ENCODE results near the gene PTPRG. TPM values are rescaled to one million over a fixed set of nuclear protein-coding genes. Genes with fewer than 3 reads are reported as not detected.

PTPRG gene
- total and polyA plus RNA-seq, 2 of the 13 experiments (the other 11 are each of a cell fraction or from before 2014, with no cell fraction given) = 8.0 to 25.3 TPM

DNA sequence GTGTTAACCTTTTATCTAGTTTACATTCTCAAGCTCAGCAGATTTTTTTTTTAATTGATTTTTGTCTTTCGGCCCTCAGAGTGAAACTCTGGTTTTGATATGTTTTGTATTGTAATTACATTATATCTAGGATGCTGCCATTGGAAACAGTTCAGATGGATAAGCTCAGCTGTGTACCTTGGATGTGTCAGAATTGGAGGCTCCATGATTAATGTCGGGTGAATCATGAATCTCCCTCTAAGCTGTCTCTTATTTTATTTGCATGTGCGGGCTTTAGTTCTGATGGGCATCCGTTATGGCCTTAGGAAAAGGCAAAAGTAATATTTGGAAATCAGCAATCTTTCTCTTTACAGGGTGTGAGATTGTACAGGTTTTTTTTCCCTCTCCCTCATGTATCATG is 4.2 kb downstream of the PTPRG start (continued):
- TF ChIP-seq, protein P1, sequence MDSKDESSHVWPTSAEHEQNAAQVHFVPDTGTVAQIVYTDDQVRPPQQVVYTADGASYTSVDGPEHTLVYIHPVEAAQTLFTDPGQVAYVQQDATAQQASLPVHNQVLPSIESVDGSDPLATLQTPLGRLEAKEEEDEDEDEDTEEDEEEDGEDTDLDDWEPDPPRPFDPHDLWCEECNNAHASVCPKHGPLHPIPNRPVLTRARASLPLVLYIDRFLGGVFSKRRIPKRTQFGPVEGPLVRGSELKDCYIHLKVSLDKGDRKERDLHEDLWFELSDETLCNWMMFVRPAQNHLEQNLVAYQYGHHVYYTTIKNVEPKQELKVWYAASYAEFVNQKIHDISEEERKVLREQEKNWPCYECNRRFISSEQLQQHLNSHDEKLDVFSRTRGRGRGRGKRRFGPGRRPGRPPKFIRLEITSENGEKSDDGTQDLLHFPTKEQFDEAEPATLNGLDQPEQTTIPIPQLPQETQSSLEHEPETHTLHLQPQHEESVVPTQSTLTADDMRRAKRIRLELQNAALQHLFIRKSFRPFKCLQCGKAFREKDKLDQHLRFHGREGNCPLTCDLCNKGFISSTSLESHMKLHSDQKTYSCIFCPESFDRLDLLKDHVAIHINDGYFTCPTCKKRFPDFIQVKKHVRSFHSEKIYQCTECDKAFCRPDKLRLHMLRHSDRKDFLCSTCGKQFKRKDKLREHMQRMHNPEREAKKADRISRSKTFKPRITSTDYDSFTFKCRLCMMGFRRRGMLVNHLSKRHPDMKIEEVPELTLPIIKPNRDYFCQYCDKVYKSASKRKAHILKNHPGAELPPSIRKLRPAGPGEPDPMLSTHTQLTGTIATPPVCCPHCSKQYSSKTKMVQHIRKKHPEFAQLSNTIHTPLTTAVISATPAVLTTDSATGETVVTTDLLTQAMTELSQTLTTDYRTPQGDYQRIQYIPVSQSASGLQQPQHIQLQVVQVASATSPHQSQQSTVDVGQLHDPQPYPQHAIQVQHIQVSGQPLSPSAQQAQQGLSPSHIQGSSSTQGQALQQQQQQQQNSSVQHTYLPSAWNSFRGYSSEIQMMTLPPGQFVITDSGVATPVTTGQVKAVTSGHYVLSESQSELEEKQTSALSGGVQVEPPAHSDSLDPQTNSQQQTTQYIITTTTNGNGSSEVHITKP (CRISPR knock-in tag; IDR thresholded peaks at IDR 0.05; ENCODE audit: low read depth) = no peak
- TF ChIP-seq ZNF841 (CRISPR knock-in tag; IDR thresholded peaks at IDR 0.05; ENCODE audit: borderline replicate concordance) = no peak
- no peak for TF ChIP-seq ZNF138 (CRISPR knock-in tag; IDR thresholded peaks at IDR 0.05; ENCODE audit: low read depth)
- TF ChIP-seq POLR2G (IDR thresholded peaks at IDR 0.05; ENCODE audit: low read depth, low read length) = no peak
- TF ChIP-seq, protein P2, sequence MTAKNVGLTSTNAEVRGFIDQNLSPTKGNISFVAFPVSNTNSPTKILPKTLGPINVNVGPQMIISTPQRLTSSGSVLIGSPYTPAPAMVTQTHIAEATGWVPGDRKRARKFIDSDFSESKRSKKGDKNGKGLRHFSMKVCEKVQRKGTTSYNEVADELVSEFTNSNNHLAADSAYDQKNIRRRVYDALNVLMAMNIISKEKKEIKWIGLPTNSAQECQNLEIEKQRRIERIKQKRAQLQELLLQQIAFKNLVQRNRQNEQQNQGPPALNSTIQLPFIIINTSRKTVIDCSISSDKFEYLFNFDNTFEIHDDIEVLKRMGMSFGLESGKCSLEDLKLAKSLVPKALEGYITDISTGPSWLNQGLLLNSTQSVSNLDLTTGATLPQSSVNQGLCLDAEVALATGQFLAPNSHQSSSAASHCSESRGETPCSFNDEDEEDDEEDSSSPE (CRISPR knock-in tag; IDR thresholded peaks at IDR 0.05) = no peak
- TF ChIP-seq, protein P3, sequence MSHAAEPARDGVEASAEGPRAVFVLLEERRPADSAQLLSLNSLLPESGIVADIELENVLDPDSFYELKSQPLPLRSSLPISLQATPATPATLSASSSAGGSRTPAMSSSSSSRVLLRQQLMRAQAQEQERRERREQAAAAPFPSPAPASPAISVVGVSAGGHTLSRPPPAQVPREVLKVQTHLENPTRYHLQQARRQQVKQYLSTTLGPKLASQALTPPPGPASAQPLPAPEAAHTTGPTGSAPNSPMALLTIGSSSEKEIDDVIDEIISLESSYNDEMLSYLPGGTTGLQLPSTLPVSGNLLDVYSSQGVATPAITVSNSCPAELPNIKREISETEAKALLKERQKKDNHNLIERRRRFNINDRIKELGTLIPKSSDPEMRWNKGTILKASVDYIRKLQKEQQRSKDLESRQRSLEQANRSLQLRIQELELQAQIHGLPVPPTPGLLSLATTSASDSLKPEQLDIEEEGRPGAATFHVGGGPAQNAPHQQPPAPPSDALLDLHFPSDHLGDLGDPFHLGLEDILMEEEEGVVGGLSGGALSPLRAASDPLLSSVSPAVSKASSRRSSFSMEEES (CRISPR knock-in tag; IDR thresholded peaks at IDR 0.05) = no peak

DNA sequence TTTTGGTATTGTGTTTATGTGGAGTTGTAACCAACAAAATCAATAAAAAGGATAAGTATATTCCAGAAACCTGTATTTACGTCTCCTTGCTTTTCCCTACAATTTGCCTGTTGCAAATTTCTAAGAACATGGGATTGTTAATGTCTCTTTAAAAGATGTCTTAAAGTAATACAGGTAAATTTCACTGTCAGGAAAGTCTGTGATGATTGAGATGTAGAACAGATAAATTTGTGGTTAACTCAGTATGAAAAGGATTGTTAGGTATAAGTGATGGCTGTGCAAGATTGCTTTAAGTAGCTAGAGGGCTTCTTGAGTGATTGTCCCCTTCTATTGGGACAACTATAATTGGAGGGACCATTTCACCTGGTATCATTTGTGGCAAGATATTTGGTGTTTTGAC is 6.8 kb downstream of the PTPRG start:
- H3K27me3 ChIP-seq (ENCODE audit: control insufficient read depth in 1 of 2, insufficient read depth in 2 of 2, low read length in 2 of 2) = no peaks in the 10 kb centered on the region
- ATAC-seq (no peak), FAIRE-seq (no peak), DNase-seq (ENCODE audit: low spot score) (no peak)
- H3K4me1 ChIP-seq (ENCODE audit: insufficient read depth, low read length) = peaks cover 54% of the 10 kb centered on the region
- in situ Hi-C loops (cut with HindIII; ENCODE audit: extremely low pct_ligation_motif_present, low pct_unique_long_range_greater_than_20kb) = loop anchor here (25.0 kb wide), 1 partner anchor 619 kb away; no protein-coding TSS in a partner anchor
- H2AFZ ChIP-seq (ENCODE audit: low read length) = no peak overlapping the region
- ChIA-PET POLR2A (no interaction called here), CTCF (ENCODE audit: low intra/inter-chr PET ratio, low total read pairs) (no interaction called here)
- H3K4me2 ChIP-seq (ENCODE audit: low read depth, low read length) = no peak overlapping the region
- H3K4me3 ChIP-seq (replicated peaks in 1 of 3; ENCODE audit: insufficient read depth in 1 of 3, low read depth in 2 of 3, low read length in 3 of 3) = no peak overlapping the region
- peaks cover 79% of the 10 kb centered on the region for H3K79me2 ChIP-seq (ENCODE audit: insufficient read depth, low read length)
- peaks cover 4% of the 10 kb centered on the region for H4K20me1 ChIP-seq (ENCODE audit: insufficient read depth, low read length)
- no peaks in the 10 kb centered on the region for H3K9me3 ChIP-seq (ENCODE audit: low read length)
- WGBS (ENCODE audit: low lambda C conversion rate) = 86% methylated on average over 1 of the region's 1 CpG
- no peaks in the 10 kb centered on the region for H3K36me3 ChIP-seq (replicated peaks in 1 of 2; ENCODE audit: control insufficient read depth in 1 of 2, insufficient read depth in 2 of 2, low read length in 2 of 2)
- no peak overlapping the region for H3K27ac ChIP-seq (ENCODE audit: extremely low read length, insufficient read depth, low read length)
- intact Hi-C loops (cut with micrococcal nuclease; ENCODE audit: unreplicated experiment) = loop anchor here (10.0 kb wide), 1 partner anchor 617 kb away; no protein-coding TSS in a partner anchor
- H3K9ac ChIP-seq (ENCODE audit: insufficient read depth, low read depth, low read length) = no peak overlapping the region
- BruUV-seq (replicated peaks) = no TSS peak
- TF ChIP-seq ZNF451 (CRISPR knock-in tag; IDR thresholded peaks at IDR 0.05) = no peak
- no peak for TF ChIP-seq ZNF234 (CRISPR knock-in tag; conservative IDR thresholded peaks at IDR 0.05)
- TF ChIP-seq MAFK (conservative IDR thresholded peaks at IDR 0.05 in 1 of 2, IDR thresholded peaks at IDR 0.05 in 1 of 2; ENCODE audit: low read length in 2 of 2) = no peak
- TF ChIP-seq, protein P4, sequence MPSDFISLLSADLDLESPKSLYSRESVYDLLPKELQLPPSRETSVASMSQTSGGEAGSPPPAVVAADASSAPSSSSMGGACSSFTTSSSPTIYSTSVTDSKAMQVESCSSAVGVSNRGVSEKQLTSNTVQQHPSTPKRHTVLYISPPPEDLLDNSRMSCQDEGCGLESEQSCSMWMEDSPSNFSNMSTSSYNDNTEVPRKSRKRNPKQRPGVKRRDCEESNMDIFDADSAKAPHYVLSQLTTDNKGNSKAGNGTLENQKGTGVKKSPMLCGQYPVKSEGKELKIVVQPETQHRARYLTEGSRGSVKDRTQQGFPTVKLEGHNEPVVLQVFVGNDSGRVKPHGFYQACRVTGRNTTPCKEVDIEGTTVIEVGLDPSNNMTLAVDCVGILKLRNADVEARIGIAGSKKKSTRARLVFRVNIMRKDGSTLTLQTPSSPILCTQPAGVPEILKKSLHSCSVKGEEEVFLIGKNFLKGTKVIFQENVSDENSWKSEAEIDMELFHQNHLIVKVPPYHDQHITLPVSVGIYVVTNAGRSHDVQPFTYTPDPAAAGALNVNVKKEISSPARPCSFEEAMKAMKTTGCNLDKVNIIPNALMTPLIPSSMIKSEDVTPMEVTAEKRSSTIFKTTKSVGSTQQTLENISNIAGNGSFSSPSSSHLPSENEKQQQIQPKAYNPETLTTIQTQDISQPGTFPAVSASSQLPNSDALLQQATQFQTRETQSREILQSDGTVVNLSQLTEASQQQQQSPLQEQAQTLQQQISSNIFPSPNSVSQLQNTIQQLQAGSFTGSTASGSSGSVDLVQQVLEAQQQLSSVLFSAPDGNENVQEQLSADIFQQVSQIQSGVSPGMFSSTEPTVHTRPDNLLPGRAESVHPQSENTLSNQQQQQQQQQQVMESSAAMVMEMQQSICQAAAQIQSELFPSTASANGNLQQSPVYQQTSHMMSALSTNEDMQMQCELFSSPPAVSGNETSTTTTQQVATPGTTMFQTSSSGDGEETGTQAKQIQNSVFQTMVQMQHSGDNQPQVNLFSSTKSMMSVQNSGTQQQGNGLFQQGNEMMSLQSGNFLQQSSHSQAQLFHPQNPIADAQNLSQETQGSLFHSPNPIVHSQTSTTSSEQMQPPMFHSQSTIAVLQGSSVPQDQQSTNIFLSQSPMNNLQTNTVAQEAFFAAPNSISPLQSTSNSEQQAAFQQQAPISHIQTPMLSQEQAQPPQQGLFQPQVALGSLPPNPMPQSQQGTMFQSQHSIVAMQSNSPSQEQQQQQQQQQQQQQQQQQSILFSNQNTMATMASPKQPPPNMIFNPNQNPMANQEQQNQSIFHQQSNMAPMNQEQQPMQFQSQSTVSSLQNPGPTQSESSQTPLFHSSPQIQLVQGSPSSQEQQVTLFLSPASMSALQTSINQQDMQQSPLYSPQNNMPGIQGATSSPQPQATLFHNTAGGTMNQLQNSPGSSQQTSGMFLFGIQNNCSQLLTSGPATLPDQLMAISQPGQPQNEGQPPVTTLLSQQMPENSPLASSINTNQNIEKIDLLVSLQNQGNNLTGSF (CRISPR knock-in tag; IDR thresholded peaks at IDR 0.05) = no peak

Data from HepG2 (cell line).